ENCODE measurements around the gene NPFFR2. TPM values are rescaled to one million over a fixed set of nuclear protein-coding genes. Genes with fewer than 3 reads are reported as not detected.
A peak's percentile ranks its signal among the peaks of the same experiment; 100 is the strongest.

The NPFFR2 gene
- total and polyA plus RNA-seq, 9 of the 15 experiments (the other 6 are each of a cell fraction or from before 2014, with no cell fraction given): 0.15 to 0.98 (median 0.48) TPM

GRCh38 chr4:72112514-72113156 lies 80.8 kb downstream of the NPFFR2 start (continued):
- TF ChIP-seq MEIS2 (IDR thresholded peaks at IDR 0.05; ENCODE audit: partially characterized antibody): peak; percentile 78
- no peak for TF ChIP-seq ZNF449 (CRISPR knock-in tag; IDR thresholded peaks at IDR 0.05)
- no peak for TF ChIP-seq RUNX1 (IDR thresholded peaks at IDR 0.05; ENCODE audit: low read depth)
- no peak for TF ChIP-seq ZNF445 (CRISPR knock-in tag; IDR thresholded peaks at IDR 0.05; ENCODE audit: low read depth)
- TF ChIP-seq MAZ (CRISPR knock-in tag; conservative IDR thresholded peaks at IDR 0.05 in 1 of 2, IDR thresholded peaks at IDR 0.05 in 1 of 2): no peak
- no peak for TF ChIP-seq BRCA1 (IDR thresholded peaks at IDR 0.05)
- TF ChIP-seq BRCA1 (CRISPR knock-in tag; IDR thresholded peaks at IDR 0.05): no peak
- no peak for TF ChIP-seq CGGBP1 (CRISPR knock-in tag; IDR thresholded peaks at IDR 0.05)
- TF ChIP-seq RBFOX2 (IDR thresholded peaks at IDR 0.05; ENCODE audit: low read depth, low read length): no peak
- peak; percentile 82 for TF ChIP-seq MITF (IDR thresholded peaks at IDR 0.05)
- no peak for TF ChIP-seq PTTG1 (tag; IDR thresholded peaks at IDR 0.05; ENCODE audit: low read depth)
- no peak for TF ChIP-seq GMEB1 (CRISPR knock-in tag; IDR thresholded peaks at IDR 0.05)
- TF ChIP-seq POLR2G (IDR thresholded peaks at IDR 0.05; ENCODE audit: low read depth, low read length): no peak
- no peak for TF ChIP-seq ZHX1 (conservative IDR thresholded peaks at IDR 0.05; ENCODE audit: low read length)
- no peak for TF ChIP-seq SETDB1 (IDR thresholded peaks at IDR 0.05; ENCODE audit: low read length)
- TF ChIP-seq ZNF316 (IDR thresholded peaks at IDR 0.05): no peak
- no peak for TF ChIP-seq ASH1L (IDR thresholded peaks at IDR 0.05; ENCODE audit: borderline replicate concordance, low read depth, partially characterized antibody)
- TF ChIP-seq CTBP1 (IDR thresholded peaks at IDR 0.05; ENCODE audit: borderline replicate concordance): no peak
- TF ChIP-seq ZBTB26 (CRISPR knock-in tag; IDR thresholded peaks at IDR 0.05): no peak
